Measurements from ENCODE around the gene PLXNA2.

The PLXNA2 gene

DNA sequence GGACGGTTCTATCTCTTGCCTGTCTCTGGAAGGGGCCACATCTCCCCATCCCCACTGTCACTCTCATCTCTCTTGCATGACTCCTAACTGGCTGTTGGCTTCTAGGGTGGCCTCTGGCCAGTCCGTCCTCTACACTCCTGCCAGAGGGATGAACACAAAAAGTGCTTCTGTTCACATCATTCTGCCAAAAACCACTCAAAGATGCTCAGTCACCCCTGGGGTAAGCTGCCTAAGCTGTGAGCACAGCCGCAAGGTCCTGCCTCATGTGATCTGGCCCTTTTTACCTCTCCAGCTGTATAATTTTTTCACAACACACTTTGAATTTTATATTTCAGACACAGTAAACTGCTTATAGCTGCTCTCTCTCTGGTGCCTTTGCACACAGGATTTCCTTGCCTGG is 235.7 kb downstream of the PLXNA2 start:
- Mint-ChIP-seq H3K36me3 (ENCODE audit: low read depth) (no peaks in the 10 kb centered on the region), H3K27me3 (ENCODE audit: low read depth) (peaks cover 5% of the 10 kb centered on the region), H3K4me1 (ENCODE audit: low read depth) (no peaks in the 10 kb centered on the region), H3K4me3 (no peak overlapping the region), H3K27ac (no peak overlapping the region), H3K9me3 (no peaks in the 10 kb centered on the region)

DNA sequence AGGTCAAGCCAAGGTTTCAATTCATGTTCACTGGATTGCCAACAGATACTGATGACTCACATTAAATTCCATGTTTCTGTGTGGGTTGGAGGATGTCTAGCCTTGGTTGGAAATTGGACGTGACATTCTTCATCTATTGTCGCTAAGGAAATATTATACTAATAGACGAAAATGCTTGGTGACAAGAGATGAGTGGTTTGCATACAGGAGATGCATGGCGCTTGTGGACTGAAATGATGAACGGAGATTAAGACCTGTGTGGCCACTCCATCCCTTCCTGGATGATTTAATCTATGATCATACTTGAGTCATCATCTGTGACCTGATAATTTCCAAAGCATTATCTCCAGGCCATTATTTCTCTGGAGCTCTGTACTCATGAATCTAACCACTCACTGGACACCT is 236.2 kb downstream of the PLXNA2 start:
- no peaks in the 10 kb centered on the region for H3K36me3 Mint-ChIP-seq (ENCODE audit: low read depth)
- no peaks in the 10 kb centered on the region for H3K9me3 Mint-ChIP-seq
- H3K4me1 Mint-ChIP-seq (ENCODE audit: low read depth), result no peaks in the 10 kb centered on the region
- H3K27ac Mint-ChIP-seq, result no peak overlapping the region
- no peak overlapping the region for H3K4me3 Mint-ChIP-seq
- peaks cover under 1% of the 10 kb centered on the region for H3K27me3 Mint-ChIP-seq (ENCODE audit: low read depth)

DNA sequence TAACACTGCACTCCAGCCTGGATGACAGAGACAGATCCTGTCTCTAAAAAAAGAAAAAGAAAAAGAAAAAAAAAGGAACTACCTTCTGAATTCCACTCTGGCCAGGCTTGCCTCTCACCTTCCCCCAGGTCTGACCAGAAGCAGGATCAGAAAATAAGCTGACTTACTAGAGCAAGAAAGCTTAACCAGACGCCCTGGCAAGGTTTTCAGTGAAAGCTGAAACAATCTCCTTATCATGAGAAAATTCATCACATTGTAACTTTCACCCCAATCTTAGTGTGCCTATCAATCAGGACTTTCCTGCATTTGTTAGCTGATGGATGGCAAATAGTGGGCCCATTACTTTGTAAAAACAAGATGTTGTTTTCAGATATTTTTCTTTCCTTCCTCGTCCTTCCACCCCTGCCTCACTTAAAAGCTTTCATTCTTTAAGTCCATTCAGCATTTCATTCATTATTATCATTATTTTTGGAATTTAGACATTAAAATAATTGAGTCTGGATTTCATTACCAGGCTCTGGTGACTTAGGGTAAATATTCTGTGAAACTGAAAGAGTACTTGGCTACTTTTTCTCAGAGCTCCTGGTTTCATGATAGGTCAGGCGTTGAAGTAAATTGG is 236.8 kb downstream of the PLXNA2 start:
- Mint-ChIP-seq H3K27me3 (ENCODE audit: low read depth) (no peaks in the 10 kb centered on the region), H3K36me3 (ENCODE audit: low read depth) (no peaks in the 10 kb centered on the region), H3K4me1 (ENCODE audit: low read depth) (no peaks in the 10 kb centered on the region), H3K4me3 (no peak overlapping the region), H3K27ac (no peak overlapping the region), H3K9me3 (no peaks in the 10 kb centered on the region)

DNA sequence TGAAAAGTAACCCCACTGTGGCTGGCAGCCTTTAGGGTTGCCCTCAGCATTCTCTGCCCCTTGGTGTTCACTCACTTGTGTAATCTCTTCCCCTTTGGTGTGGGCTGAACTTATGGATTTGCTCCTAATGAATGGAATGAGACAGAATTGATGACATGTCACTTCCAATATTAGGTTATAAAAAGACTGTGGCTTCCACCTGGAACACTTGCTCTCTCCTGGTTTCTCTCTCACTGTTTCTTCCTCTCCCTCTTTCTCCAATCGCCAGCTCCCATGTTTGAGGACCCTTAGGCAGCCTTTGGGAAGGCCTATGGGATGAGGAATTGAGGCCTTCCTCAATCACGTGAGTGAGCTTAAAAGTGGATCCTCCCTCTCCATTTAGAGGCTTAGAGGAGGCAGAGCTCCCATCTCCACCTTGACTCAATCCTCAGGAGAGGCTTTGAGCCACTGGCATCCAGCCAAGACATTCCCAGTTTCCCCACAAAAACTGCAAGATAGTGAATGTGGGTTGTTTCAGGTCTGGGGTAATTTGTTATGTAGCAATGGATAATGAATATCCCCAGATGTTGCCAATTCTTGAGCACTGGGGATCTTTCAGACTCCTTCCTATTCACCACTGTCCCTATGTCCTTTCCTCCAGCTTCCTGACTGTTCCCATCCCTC is 237.8 kb downstream of the PLXNA2 start:
- Mint-ChIP-seq H3K27me3 (ENCODE audit: low read depth) (peaks cover 4% of the 10 kb centered on the region), H3K27ac (no peak overlapping the region), H3K9me3 (no peaks in the 10 kb centered on the region), H3K4me1 (ENCODE audit: low read depth) (no peaks in the 10 kb centered on the region), H3K4me3 (no peak overlapping the region), H3K36me3 (ENCODE audit: low read depth) (no peaks in the 10 kb centered on the region)

DNA sequence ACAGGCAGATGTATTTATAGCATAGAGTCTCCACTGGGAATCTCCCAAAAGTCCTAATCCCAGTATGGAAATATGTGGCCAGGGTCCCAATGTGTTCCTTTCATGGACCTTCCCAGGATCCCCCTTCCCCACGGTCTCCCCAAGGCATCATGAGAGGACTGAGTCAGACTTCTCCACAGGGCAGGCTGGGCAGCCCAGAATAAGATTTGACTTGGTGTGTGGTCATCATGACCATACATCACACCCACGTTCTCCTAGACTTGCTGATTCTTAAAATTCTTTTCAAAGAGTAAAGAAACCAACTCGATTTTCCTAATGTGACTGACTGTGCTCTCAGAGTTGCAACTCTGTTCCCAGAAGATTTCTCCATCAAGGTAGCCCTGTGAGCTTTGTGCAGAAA is 239.3 kb downstream of the PLXNA2 start:
- no peaks in the 10 kb centered on the region for H3K36me3 Mint-ChIP-seq (ENCODE audit: low read depth)
- H3K4me1 Mint-ChIP-seq (ENCODE audit: low read depth), result no peaks in the 10 kb centered on the region
- no peak overlapping the region for H3K4me3 Mint-ChIP-seq
- H3K9me3 Mint-ChIP-seq, result no peaks in the 10 kb centered on the region
- peaks cover 4% of the 10 kb centered on the region for H3K27me3 Mint-ChIP-seq (ENCODE audit: low read depth)
- no peak overlapping the region for H3K27ac Mint-ChIP-seq

DNA sequence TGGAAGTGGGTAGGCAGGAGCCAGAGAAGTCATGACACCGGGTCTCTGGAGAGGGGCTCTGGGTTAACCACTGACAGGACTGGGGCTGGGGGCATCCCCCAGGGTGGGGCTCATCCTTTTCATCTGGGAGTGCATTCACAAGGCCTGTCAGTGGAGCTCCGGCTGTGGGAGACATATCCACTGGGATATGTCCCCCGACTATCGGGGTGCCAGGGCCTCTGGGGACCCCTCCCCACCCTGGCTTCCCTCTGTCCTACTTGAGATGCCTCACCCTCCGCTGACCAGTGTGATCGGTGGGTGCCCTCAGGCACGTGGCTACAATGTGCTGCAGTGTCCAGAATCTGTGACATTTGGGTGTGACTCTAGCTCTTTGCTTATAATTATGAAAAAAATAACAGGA is 240.9 kb downstream of the PLXNA2 start:
- Mint-ChIP-seq H3K4me1 (ENCODE audit: low read depth) (no peaks in the 10 kb centered on the region), H3K36me3 (ENCODE audit: low read depth) (no peaks in the 10 kb centered on the region), H3K4me3 (no peak overlapping the region), H3K9me3 (no peaks in the 10 kb centered on the region), H3K27ac (no peak overlapping the region), H3K27me3 (ENCODE audit: low read depth) (peaks cover 4% of the 10 kb centered on the region)

DNA sequence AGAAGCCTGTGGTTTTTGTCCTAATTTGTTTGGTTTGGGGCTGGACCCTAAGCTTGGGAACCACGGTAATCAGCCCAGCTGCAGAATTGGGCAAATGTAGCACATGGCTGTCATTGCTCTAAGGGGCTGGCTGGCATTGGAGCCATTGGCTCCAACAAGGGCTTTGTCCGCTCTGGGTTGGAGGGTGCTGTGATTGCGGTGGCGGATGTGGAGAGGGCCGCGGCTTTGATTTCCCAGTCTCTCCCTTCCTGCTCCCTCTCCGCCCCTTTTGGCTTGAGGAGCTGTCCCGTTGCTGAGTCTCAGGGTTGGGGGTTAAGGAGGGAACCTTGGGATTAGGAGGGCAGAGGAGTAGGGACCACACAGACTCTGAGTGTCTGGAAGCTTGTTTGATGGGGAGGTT is 241.5 kb downstream of the PLXNA2 start:
- H3K27ac Mint-ChIP-seq, result no peak overlapping the region
- H3K4me3 Mint-ChIP-seq, result no peak overlapping the region
- H3K9me3 Mint-ChIP-seq, result no peaks in the 10 kb centered on the region
- peaks cover 4% of the 10 kb centered on the region for H3K27me3 Mint-ChIP-seq (ENCODE audit: low read depth)
- no peaks in the 10 kb centered on the region for H3K36me3 Mint-ChIP-seq (ENCODE audit: low read depth)
- H3K4me1 Mint-ChIP-seq (ENCODE audit: low read depth), result no peaks in the 10 kb centered on the region

DNA sequence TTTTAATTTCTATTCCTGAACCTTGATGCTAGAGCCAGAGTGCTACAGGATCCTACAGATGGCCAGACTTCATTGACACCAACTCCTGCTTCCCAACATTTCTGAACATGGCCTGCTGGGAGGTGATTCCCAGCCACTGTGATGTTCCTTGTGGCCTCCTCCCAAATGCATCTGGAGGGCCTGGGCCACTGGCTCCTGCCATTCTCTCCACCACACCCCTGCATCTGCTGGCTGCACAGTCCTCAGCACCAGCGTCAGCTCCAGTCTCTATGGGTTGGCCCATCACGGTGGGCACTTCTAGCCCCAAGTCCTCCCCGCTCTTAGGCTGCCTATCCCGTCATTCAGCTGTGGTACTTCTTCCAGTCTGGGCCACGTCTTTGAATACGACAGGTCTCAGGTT is 242.1 kb downstream of the PLXNA2 start:
- Mint-ChIP-seq H3K27ac (no peak overlapping the region), H3K4me3 (no peak overlapping the region), H3K9me3 (no peaks in the 10 kb centered on the region), H3K27me3 (ENCODE audit: low read depth) (peaks cover 4% of the 10 kb centered on the region), H3K36me3 (ENCODE audit: low read depth) (no peaks in the 10 kb centered on the region), H3K4me1 (ENCODE audit: low read depth) (no peaks in the 10 kb centered on the region)

DNA sequence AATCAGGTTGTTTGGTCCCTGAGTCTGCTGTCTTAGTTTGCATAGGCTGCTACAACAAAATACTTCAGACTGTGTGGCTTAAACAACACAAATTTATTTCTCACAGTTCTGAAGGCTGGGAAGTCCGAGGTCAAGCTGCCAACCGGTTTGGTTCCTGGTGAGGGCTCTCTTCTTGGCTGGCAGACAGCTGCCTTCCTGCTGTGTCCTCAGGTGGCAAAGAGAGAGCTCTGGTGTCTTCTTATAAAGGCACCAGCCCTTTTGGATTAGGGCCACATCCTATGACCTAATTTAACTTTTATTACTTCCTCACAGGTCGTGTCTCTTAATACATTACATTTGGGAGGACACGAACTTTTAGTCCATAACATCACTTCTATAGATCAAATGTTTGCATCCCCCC is 243.7 kb downstream of the PLXNA2 start:
- no peaks in the 10 kb centered on the region for H3K36me3 Mint-ChIP-seq (ENCODE audit: low read depth)
- H3K27me3 Mint-ChIP-seq (ENCODE audit: low read depth), result peaks cover 4% of the 10 kb centered on the region
- H3K9me3 Mint-ChIP-seq, result no peaks in the 10 kb centered on the region
- H3K27ac Mint-ChIP-seq, result no peak overlapping the region
- H3K4me3 Mint-ChIP-seq, result no peak overlapping the region
- H3K4me1 Mint-ChIP-seq (ENCODE audit: low read depth), result no peaks in the 10 kb centered on the region

DNA sequence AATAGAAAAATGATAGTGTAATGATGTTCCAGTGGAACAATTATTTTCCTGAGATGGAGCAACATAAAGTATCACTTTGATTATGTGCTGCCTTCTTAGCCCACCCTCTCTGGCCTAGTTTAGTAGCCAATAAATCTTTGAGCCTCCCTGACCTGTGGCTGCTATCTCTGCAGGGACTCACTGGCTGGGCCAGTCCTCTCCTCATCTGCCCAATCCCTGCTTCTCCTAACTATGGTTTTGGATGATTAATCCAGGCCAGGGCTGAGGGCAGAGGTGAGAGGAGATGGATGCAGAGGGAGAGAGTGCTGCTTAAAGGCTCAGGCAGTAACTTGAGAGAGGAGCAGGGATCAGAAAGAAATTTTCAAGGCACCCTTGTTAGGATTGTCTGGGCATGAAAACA is 244.2 kb downstream of the PLXNA2 start:
- no peak overlapping the region for H3K4me3 Mint-ChIP-seq
- no peak overlapping the region for H3K27ac Mint-ChIP-seq
- peaks cover 9% of the 10 kb centered on the region for H3K27me3 Mint-ChIP-seq (ENCODE audit: low read depth)
- no peaks in the 10 kb centered on the region for H3K36me3 Mint-ChIP-seq (ENCODE audit: low read depth)
- H3K9me3 Mint-ChIP-seq, result no peaks in the 10 kb centered on the region
- H3K4me1 Mint-ChIP-seq (ENCODE audit: low read depth), result no peaks in the 10 kb centered on the region

DNA sequence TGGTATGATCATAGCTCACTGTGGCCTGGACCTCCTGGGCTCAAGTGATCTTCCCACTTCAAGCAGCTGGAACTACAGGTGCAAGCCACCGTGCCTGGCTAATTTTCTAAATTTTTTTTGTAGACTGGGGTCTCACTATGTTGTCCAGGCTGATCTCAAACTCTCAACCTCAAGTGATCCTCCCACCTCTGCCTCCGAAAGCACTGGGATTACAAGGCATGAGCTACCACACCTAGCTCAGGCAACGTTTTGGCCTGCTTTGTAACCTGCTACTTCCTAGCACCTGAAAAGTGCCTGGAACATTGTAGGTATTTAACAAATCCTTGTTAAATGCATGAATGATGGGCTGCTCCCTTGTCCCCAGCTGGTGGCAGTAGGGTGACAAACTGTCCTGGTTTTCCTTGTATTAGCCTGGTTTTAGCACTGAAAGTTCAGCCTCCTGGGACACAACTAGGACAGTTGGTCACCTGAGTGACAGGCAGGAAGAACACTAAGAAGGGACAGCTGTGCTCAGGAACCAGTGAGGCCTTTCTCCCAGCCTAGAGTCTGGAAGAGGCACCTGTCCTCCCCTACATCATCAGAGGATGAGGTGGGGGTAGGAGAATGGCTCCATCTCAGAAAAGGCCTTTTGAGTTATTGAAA is 244.8 kb downstream of the PLXNA2 start:
- Mint-ChIP-seq H3K36me3 (ENCODE audit: low read depth) (no peaks in the 10 kb centered on the region), H3K27ac (no peak overlapping the region), H3K4me1 (ENCODE audit: low read depth) (no peaks in the 10 kb centered on the region), H3K27me3 (ENCODE audit: low read depth) (peaks cover 10% of the 10 kb centered on the region), H3K4me3 (no peak overlapping the region), H3K9me3 (no peaks in the 10 kb centered on the region)

DNA sequence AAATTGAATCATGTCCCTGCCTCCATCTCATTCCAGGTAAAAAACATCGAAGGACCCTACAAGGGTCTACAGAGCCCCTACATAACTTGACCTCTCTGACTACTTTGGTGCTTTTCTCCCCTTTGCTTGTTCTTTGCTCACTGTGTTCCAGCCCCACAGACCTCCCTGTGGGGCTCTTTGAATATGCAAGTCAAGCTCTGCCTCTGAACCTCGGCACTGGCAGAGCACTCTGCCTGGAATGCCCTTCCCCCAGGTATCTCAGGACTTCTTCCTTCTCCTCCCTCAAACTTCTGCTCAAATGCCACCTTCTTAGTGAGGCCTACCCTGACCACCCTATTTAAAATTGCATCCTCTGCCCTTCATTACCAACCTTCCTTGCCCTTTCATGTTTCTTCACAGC is 245.5 kb downstream of the PLXNA2 start:
- H3K4me3 Mint-ChIP-seq, result no peak overlapping the region
- no peak overlapping the region for H3K27ac Mint-ChIP-seq
- H3K36me3 Mint-ChIP-seq (ENCODE audit: low read depth), result no peaks in the 10 kb centered on the region
- no peaks in the 10 kb centered on the region for H3K4me1 Mint-ChIP-seq (ENCODE audit: low read depth)
- no peaks in the 10 kb centered on the region for H3K9me3 Mint-ChIP-seq
- peaks cover 15% of the 10 kb centered on the region for H3K27me3 Mint-ChIP-seq (ENCODE audit: low read depth)

DNA sequence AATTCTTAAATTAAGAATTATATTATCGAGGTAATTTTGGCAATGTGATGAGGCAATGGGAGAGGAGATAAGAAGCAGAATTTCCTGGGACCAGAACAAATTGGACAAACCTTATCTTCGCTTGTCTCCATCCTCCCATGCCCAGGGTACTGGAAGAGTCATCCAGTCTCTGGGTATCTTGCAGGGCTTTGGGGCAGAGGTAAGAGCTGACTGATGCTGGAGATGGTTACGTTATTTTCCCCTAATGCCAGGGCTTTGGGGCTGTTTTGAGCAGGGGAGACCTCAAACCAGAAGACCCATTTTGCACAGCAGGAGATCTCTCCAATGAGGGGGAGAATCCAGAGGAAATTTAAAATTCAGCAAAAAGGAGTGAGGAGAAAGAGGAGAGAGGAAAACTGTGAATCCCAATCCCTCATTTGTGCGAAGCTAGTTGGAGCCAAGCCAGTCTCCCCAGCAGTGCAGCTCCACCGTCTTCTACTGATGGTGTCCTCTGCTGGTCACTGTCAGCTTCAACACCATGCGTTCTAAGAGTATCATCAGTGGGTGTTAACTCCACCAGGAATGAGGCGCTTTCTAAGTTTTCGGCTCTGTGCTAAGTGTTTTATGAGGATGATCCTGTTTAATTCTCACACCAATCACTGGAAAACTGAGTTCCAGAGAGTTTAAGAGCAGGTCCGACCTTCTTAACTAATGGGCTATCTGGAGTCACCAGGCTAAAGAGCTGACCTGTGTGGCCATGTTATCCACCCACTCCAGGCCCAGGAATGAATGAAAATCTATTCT is 246.5 kb downstream of the PLXNA2 start:
- no peak overlapping the region for H3K4me3 Mint-ChIP-seq
- H3K9me3 Mint-ChIP-seq, result no peaks in the 10 kb centered on the region
- H3K36me3 Mint-ChIP-seq (ENCODE audit: low read depth), result no peaks in the 10 kb centered on the region
- H3K4me1 Mint-ChIP-seq (ENCODE audit: low read depth), result no peaks in the 10 kb centered on the region
- H3K27ac Mint-ChIP-seq, result no peak overlapping the region
- H3K27me3 Mint-ChIP-seq (ENCODE audit: low read depth), result peaks cover 20% of the 10 kb centered on the region

DNA sequence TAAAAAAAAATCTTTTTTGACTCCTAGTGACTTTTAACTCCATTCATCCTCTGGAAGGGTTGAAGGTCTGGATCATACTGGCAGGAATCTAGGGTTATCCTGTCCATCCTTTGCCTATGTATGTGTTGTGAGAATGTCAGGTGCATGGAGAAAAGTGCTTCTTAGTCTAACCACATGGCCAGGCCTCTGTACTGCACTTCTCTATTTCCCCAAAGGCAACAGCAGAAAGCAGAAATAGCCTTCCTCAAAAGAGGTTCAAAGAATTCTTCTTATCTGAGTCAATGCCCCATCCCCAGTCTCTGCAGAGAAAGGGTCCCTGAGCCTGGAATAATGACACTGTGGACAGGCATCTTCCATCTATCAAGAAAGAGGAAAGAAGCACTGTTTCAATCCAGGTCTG is 247.5 kb downstream of the PLXNA2 start:
- H3K9me3 Mint-ChIP-seq, result no peaks in the 10 kb centered on the region
- H3K27ac Mint-ChIP-seq, result no peak overlapping the region
- peaks cover 16% of the 10 kb centered on the region for H3K27me3 Mint-ChIP-seq (ENCODE audit: low read depth)
- no peaks in the 10 kb centered on the region for H3K4me1 Mint-ChIP-seq (ENCODE audit: low read depth)
- H3K4me3 Mint-ChIP-seq, result no peak overlapping the region
- no peaks in the 10 kb centered on the region for H3K36me3 Mint-ChIP-seq (ENCODE audit: low read depth)

DNA sequence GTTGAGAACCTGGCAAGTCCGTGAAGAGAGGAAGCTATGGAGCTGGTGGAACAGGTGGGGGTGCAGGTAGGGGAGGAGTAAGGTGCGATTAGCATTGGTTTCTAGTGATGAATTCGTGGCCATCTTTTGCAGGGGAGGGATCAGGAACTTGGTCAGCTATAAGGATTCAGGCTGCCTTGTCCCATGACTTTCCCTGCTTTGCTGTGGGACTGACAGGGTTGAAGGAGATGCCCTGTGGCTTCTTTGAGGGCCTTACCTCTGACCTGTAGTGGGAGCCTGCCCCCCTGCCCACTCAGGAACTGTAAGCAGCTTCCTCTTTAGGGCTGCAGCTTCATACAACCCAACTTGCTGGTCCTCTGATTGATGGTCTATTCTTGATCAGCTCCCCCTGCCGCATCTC is 248.6 kb downstream of the PLXNA2 start:
- Mint-ChIP-seq H3K36me3 (ENCODE audit: low read depth) (no peaks in the 10 kb centered on the region), H3K4me1 (ENCODE audit: low read depth) (no peaks in the 10 kb centered on the region), H3K27ac (no peak overlapping the region), H3K4me3 (no peak overlapping the region), H3K9me3 (no peaks in the 10 kb centered on the region), H3K27me3 (ENCODE audit: low read depth) (peaks cover 16% of the 10 kb centered on the region)

All from T-helper 1 cell treated with Interleukin-12 subunit alpha and Interleukin-12 subunit beta and Interleukin-4 antibody, amounts not matched to agents 30 μg/mL and 1 μg/mL, for 36 hours (primary cell).